Endothelial cell of umbilical vein (primary cell): ENCODE data around the gene HBZ. TPM values are rescaled to one million over a fixed set of nuclear protein-coding genes. Genes with fewer than 3 reads are reported as not detected.

ENCODE experiments used
- BruUV-seq: library from RNA; stranded (reverse); fragments of 400-500 nt; replicated peaks from 2 replicates; lab custom pipeline; 2021; lab: Mats Ljungman, UMichigan
- CTCF ChIA-PET: fragments of 300-600, 350-600 bp; sonication (Branson Sonifier 250); formaldehyde crosslinking; loops from one replicate; lab custom pipeline; 2021; ENCODE audit warnings: antibody characterized with exemption, inconsistent platforms; lab: Charles Lee
- POLR2A ChIA-PET: fragments of 300-600, 350-600 bp; sonication (Branson Sonifier 250); formaldehyde crosslinking; loops from one replicate; lab custom pipeline; 2021; ENCODE audit warnings: antibody characterized with exemption, inconsistent platforms; lab: Charles Lee
- DNase-seq: peaks from one replicate; pipeline ENCODE4 v3.0.0-alpha.2; 2011; ENCODE audit warnings: low read depth, low spot score
- FAIRE-seq: peaks from 2 replicates; lab custom pipeline; 2011; peaks lifted over from hg19 to GRCh38; lab: Jason Lieb, UNC
- H2AFZ ChIP-seq: 2 replicates; pipeline ENCODE4 v1.6.0; 2012; ENCODE audit warnings: low read depth, low read length, control low read depth, inconsistent platforms
- H3K27ac ChIP-seq: 2 replicates; pipeline ENCODE4 v1.5.1; 2011; ENCODE audit warnings: low read depth, mild to moderate bottlenecking, control low read depth, low read length, moderate library complexity; ENCODE audit not compliant: insufficient read depth
- H3K27me3 ChIP-seq, 2 experiments: 2 replicates each; pipeline versions ENCODE4 v1.6.0 to v1.6.1; 2011; ENCODE audit warnings: low read length in 2 of 2, mixed read lengths in 1 of 2; ENCODE audit not compliant: control insufficient read depth in 2 of 2, insufficient read depth in 2 of 2
- H3K36me3 ChIP-seq, 2 experiments: 2 replicates in 1 of 2; 3 replicates in 1 of 2; pipeline ENCODE4 v1.5.1; 2011; ENCODE audit warnings: low read length in 2 of 2, mild to moderate bottlenecking in 1 of 2, moderate library complexity in 1 of 2; ENCODE audit not compliant: control insufficient read depth in 2 of 2, insufficient read depth in 2 of 2; ENCODE audit errors: extremely low read depth in 1 of 2
- H3K4me1 ChIP-seq: 3 replicates; pipeline ENCODE4 v1.5.1; 2011; ENCODE audit warnings: mild to moderate bottlenecking, low read length; ENCODE audit not compliant: control insufficient read depth, insufficient read depth; ENCODE audit errors: extremely low read depth
- H3K4me2 ChIP-seq: 2 replicates; pipeline ENCODE4 v1.6.1; 2011; ENCODE audit warnings: low read length, control low read depth, mixed read lengths; ENCODE audit not compliant: insufficient read depth
- H3K4me3 ChIP-seq, 3 experiments: fragments of 200-600 bp in 1 of 3; sonication (generic), shearing (Covaris generic) in 1 of 3; replicated peaks in 1 of 3; 2 replicates each; pipeline ENCODE4 v1.5.1; 2011 to 2016; ENCODE audit warnings: control low read depth in 3 of 3, low read length in 3 of 3, mild to moderate bottlenecking in 2 of 3, inconsistent platforms in 1 of 3, low read depth in 1 of 3, moderate library complexity in 1 of 3; ENCODE audit not compliant: insufficient read depth in 1 of 3
- H3K79me2 ChIP-seq: 2 replicates; pipeline ENCODE4 v1.6.0; 2012; ENCODE audit warnings: low read length, inconsistent platforms; ENCODE audit not compliant: control insufficient read depth, insufficient read depth
- H3K9ac ChIP-seq: replicated peaks from 2 replicates; pipeline ENCODE3; 2011; ENCODE audit warnings: low read length, control low read depth; ENCODE audit not compliant: insufficient read depth; ENCODE audit errors: extremely low read depth
- H3K9me1 ChIP-seq: replicated peaks from 3 replicates; pipeline ENCODE4 v1.6.0; 2011; ENCODE audit warnings: mild to moderate bottlenecking, low read length; ENCODE audit not compliant: control insufficient read depth, insufficient read depth; ENCODE audit errors: extremely low read depth
- H3K9me3 ChIP-seq: replicated peaks from 2 replicates; pipeline ENCODE4 v1.5.1; 2012; ENCODE audit warnings: low read length, inconsistent platforms; ENCODE audit not compliant: control insufficient read depth, insufficient read depth
- H4K20me1 ChIP-seq: replicated peaks from 2 replicates; pipeline ENCODE3; 2011; ENCODE audit warnings: mild to moderate bottlenecking, low read length; ENCODE audit not compliant: control insufficient read depth, insufficient read depth; ENCODE audit errors: extremely low read depth
- EZH2 ChIP-seq: IDR thresholded peaks from 2 replicates; pipeline ENCODE4 v1.6.1; 2012; ENCODE audit warnings: borderline replicate concordance, low read depth, mild to moderate bottlenecking, moderate library complexity, low read length, inconsistent platforms; ENCODE audit not compliant: severe bottlenecking
- FOS ChIP-seq: IDR thresholded peaks from 2 replicates; pipeline ENCODE4 v1.6.1; 2011; ENCODE audit warnings: mild to moderate bottlenecking, low read length, moderate library complexity, borderline replicate concordance; ENCODE audit not compliant: insufficient read depth
- GATA2 ChIP-seq: IDR thresholded peaks from 2 replicates; pipeline ENCODE4 v1.7.0; 2011; ENCODE audit warnings: low read depth, mild to moderate bottlenecking, moderate library complexity, mixed read lengths, low read length; ENCODE audit not compliant: insufficient read length, insufficient read depth
- MYC ChIP-seq: IDR thresholded peaks from one replicate; pipeline ENCODE4 v1.6.1; 2011; ENCODE audit warnings: mild to moderate bottlenecking, low read depth, low read length
- dilution Hi-C: fragments of 300-500 bp; cut with MboI; formaldehyde crosslinking; loops from one replicate; pipeline ENCODE4 v1.15.0; 2019; ENCODE audit warnings: low sequenced_read_pairs; ENCODE audit not compliant: extremely low pct_ligation_motif_present
- intact Hi-C: fragments of 100-400 bp; cut with micrococcal nuclease; formaldehyde crosslinking; loops from one replicate; pipeline ENCODE4 v1.10.0; 2022
- polyA plus RNA-seq, 4 experiments: library from polyadenylated mRNA; depleted of rRNA in 3 of 4; stranded (reverse) in 3 of 4; unstranded in 1 of 4; fragments of >200 nt; gene quantifications; 2 replicates each; pipeline versions ENCODE4 v1.2.1 to v1.2.3, GENCODE V29; 2011 to 2012; ENCODE audit warnings: missing spikeins in 1 of 4
- total RNA-seq: library from RNA; stranded (reverse); gene quantifications from 2 replicates; pipeline ENCODE4 v1.2.3, GENCODE V29; 2021
- TF ChIP-seq, protein P1 (sequence below): IDR thresholded peaks from 2 replicates; pipeline ENCODE4 v1.6.1; 2011; ENCODE audit not compliant: insufficient read depth, insufficient read length

Gene HBZ
- total and polyA plus RNA-seq, 2 donors (not counting 3 experiments of a cell fraction or from before 2014, with no cell fraction given), result not detected

DNA sequence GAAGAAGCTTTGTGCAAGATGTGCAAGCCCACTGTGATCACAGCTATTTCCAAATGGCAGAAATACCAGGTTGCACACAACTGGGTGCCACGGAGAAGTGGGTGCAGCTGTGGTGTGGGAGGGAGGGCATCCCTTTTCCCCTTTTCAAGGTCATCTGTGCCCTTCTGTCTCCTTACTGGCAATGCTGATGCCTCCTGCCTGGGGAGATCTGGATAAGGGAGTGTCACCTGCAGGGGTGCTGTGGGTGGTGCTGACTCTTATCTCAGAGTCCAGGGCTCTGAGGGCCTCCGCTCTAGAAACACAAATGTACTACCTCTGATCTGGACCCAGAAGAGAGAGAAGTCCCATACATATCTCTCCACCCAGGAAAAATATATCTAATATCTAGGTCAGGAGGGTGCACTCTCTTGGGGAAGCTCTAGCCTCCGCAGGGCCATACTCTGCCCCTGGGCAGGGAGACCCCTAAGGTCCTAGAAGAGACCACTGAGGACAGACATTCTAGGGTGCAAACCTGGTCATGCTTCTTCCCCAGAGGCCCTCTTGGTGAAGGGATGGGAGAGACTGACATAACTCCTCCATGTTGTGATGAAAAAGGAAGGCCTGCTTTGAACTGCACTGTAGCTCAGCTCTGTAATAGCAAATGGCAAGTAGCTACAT lies 32.5 kb upstream of the HBZ start:
- no peak for FAIRE-seq
- POLR2A ChIA-PET, result no interaction called here
- Histone ChIP-seq H3K79me2 (no peaks in the 10 kb centered on the region), H3K36me3 (peaks cover 0 to 7% of the 10 kb centered on the region in 2 experiments), H3K9ac (no peak overlapping the region), H3K4me1 (no peaks in the 10 kb centered on the region), H4K20me1 (no peaks in the 10 kb centered on the region), H3K9me1 (no peaks in the 10 kb centered on the region), H3K4me3 (no peak overlapping the region), H3K27ac (no peak overlapping the region), H3K9me3 (no peaks in the 10 kb centered on the region), H2AFZ (no peak overlapping the region), H3K27me3 (no peaks in the 10 kb centered on the region), H3K4me2 (no peak overlapping the region)
- TF ChIP-seq GATA2 (no peak), EZH2 (no peak), MYC (no peak), FOS (no peak)
- TF ChIP-seq, protein P1, sequence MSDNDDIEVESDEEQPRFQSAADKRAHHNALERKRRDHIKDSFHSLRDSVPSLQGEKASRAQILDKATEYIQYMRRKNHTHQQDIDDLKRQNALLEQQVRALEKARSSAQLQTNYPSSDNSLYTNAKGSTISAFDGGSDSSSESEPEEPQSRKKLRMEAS, result no peak
- dilution Hi-C loops (no loop called here), intact Hi-C loops (no loop called here)
- no peak for DNase-seq
- no TSS peak for BruUV-seq
- CTCF ChIA-PET, result interaction anchor here (0.6 to 4.0 kb wide), 6 partner anchors 9 to 242 kb away, joined by 3 to 34 read pairs (median 8); partner anchors contain the start of genes HBQ1 and NPRL3

DNA sequence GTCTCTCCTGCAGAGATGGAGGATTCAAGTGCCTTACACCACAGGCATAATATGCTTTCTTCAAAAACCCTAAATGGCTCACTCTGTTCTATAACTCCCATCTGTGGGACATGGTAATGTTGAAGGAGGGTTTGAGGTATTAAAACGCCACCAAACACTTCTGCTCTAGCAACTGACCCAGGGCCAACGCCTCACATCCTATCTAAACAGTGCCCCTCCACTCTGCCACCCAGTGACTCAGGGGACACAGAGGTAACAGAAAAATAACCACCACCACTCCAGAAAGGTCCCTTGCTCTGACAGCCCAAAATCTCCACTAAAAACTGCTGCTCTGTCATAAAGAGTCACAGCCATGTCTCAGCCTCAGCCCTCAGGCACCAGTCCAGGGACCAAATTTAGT lies 31.7 kb upstream of the HBZ start:
- no TSS peak for BruUV-seq
- Histone ChIP-seq H3K9me1 (no peaks in the 10 kb centered on the region), H2AFZ (no peak overlapping the region), H3K4me3 (no peak overlapping the region), H3K9ac (no peak overlapping the region), H4K20me1 (no peaks in the 10 kb centered on the region), H3K4me1 (no peaks in the 10 kb centered on the region), H3K9me3 (no peaks in the 10 kb centered on the region), H3K4me2 (no peak overlapping the region), H3K79me2 (no peaks in the 10 kb centered on the region), H3K36me3 (peaks cover 0 to 7% of the 10 kb centered on the region in 2 experiments), H3K27me3 (no peaks in the 10 kb centered on the region), H3K27ac (no peak overlapping the region)
- DNase-seq, result no peak
- dilution Hi-C loops, result no loop called here
- no peak for FAIRE-seq
- no peak for TF ChIP-seq GATA2
- CTCF ChIA-PET, result interaction anchor here (1.4 to 2.9 kb wide), 2 partner anchors 8 to 241 kb away, joined by 6 to 11 read pairs; no protein-coding TSS in a partner anchor
- intact Hi-C loops, result no loop called here
- POLR2A ChIA-PET, result no interaction called here
